GM21576 (cell line): ENCODE data around the gene ADGRA3.
"Not testable (repeated sequence)": the region's sequence is repeated elsewhere in the genome, so short reads cannot be mapped to it uniquely, and the experiment has no call there.

Source experiments
- ATAC-seq: cut with Tn5 transposase; IDR thresholded peaks from one replicate; pipeline ENCODE4 v1.9.1; 2021; ENCODE audit warnings: mild to moderate bottlenecking, moderate library complexity; ENCODE audit not compliant: unreplicated experiment

ADGRA3 gene

GRCh38 chr4:22480675-22481327 is 35.1 kb downstream of the ADGRA3 start:
- no peak for ATAC-seq

- ATAC-seq: no peak
Measured at GRCh38 chr4:22478426-22478825, 37.4 kb downstream of the ADGRA3 start.

GRCh38 chr4:22477813-22478182 is 38.1 kb downstream of the ADGRA3 start:
- ATAC-seq: no peak

GRCh38 chr4:22477136-22477812 is 38.6 kb downstream of the ADGRA3 start:
- no peak for ATAC-seq

- no peak for ATAC-seq
Measured at GRCh38 chr4:22476011-22476410, 39.9 kb downstream of the ADGRA3 start.

GRCh38 chr4:22475311-22475646 is 40.6 kb downstream of the ADGRA3 start:
- not testable (repeated sequence) for ATAC-seq

GRCh38 chr4:22474636-22475310 is 41.1 kb downstream of the ADGRA3 start:
- no peak for ATAC-seq

GRCh38 chr4:22473268-22473667 is 42.6 kb downstream of the ADGRA3 start:
- ATAC-seq: no peak

GRCh38 chr4:22471999-22472461 is 43.8 kb downstream of the ADGRA3 start:
- ATAC-seq: no peak

GRCh38 chr4:22471419-22471818 is 44.4 kb downstream of the ADGRA3 start:
- no peak for ATAC-seq

GRCh38 chr4:22466581-22466980 is 49.3 kb downstream of the ADGRA3 start:
- no peak for ATAC-seq

GRCh38 chr4:22465996-22466395 is 49.9 kb downstream of the ADGRA3 start:
- no peak for ATAC-seq

GRCh38 chr4:22465349-22465748 is 50.5 kb downstream of the ADGRA3 start:
- ATAC-seq: no peak

GRCh38 chr4:22463179-22463578 is 52.7 kb downstream of the ADGRA3 start:
- ATAC-seq: no peak

- ATAC-seq: no peak
Measured at GRCh38 chr4:22462688-22463087, 53.2 kb downstream of the ADGRA3 start.

GRCh38 chr4:22460266-22460665 is 55.6 kb downstream of the ADGRA3 start:
- no peak for ATAC-seq

- ATAC-seq: no peak
Measured at GRCh38 chr4:22458098-22458497, 57.8 kb downstream of the ADGRA3 start.

- ATAC-seq: no peak
Measured at GRCh38 chr4:22457348-22457747, 58.5 kb downstream of the ADGRA3 start.

- no peak for ATAC-seq
Measured at GRCh38 chr4:22456291-22456690, 59.6 kb downstream of the ADGRA3 start.

GRCh38 chr4:22454955-22455354 is 60.9 kb downstream of the ADGRA3 start:
- no peak for ATAC-seq

GRCh38 chr4:22454216-22454838 is 61.5 kb downstream of the ADGRA3 start:
- no peak for ATAC-seq

- no peak for ATAC-seq
Measured at GRCh38 chr4:22444813-22445212, 71.1 kb downstream of the ADGRA3 start.
